Loucy (cell line): Measurements from ENCODE around the gene DOCK6.
A peak's percentile ranks its signal among the peaks of the same experiment; 100 is the strongest.

Experiments used
- H2AFZ ChIP-seq: fragments of 200-600 bp; sonication (generic); 2 replicates; pipeline ENCODE4 v1.6.0; 2016; ENCODE audit warnings: antibody characterized with exemption, mild to moderate bottlenecking, low read length, moderate library complexity
- H3F3A ChIP-seq: fragments of 200-600 bp; 2 replicates; pipeline ENCODE4 v1.6.0; 2016; ENCODE audit warnings: antibody characterized with exemption, low read depth, mild to moderate bottlenecking
- H3K27me3 ChIP-seq: fragments of 200-600 bp; sonication (generic); 2 replicates; pipeline ENCODE4 v1.6.1; 2014; ENCODE audit warnings: low read length, mild to moderate bottlenecking; ENCODE audit not compliant: insufficient read depth, poor library complexity, severe bottlenecking
- H3K36me3 ChIP-seq: fragments of 200-600 bp; sonication (generic); 2 replicates; pipeline ENCODE4 v1.6.1; 2016; ENCODE audit warnings: low read length; ENCODE audit not compliant: insufficient read depth
- H3K4me1 ChIP-seq: fragments of 200-600 bp; sonication (generic); 2 replicates; pipeline ENCODE4 v1.5.1; 2014; ENCODE audit warnings: low read length, mild to moderate bottlenecking; ENCODE audit not compliant: insufficient read depth, poor library complexity, severe bottlenecking
- H3K4me2 ChIP-seq: fragments of 200-600 bp; sonication (generic); 2 replicates; pipeline ENCODE4 v1.6.0; 2014; ENCODE audit warnings: antibody characterized with exemption, low read length, low read depth, mild to moderate bottlenecking; ENCODE audit not compliant: poor library complexity, severe bottlenecking
- H3K4me3 ChIP-seq: fragments of 200-600 bp; sonication (generic); 2 replicates; pipeline ENCODE4 v1.5.1; 2014; ENCODE audit warnings: low read length, mild to moderate bottlenecking, mixed read lengths; ENCODE audit not compliant: poor library complexity, severe bottlenecking
- H3K79me2 ChIP-seq: fragments of 200-600 bp; sonication (generic); 2 replicates; pipeline ENCODE4 v1.6.1; 2014; ENCODE audit warnings: low read length; ENCODE audit not compliant: insufficient read depth
- H3K9ac ChIP-seq: fragments of 200-600 bp; sonication (generic); 2 replicates; pipeline ENCODE4 v1.6.0; 2014; ENCODE audit warnings: mild to moderate bottlenecking, low read depth, low read length, moderate library complexity; ENCODE audit not compliant: poor library complexity, severe bottlenecking
- H3K9me2 ChIP-seq: fragments of 200-600 bp; sonication (generic); replicated peaks from 2 replicates; pipeline ENCODE4 v1.6.1; 2016; ENCODE audit warnings: low read depth, low read length, mixed read lengths
- H3K9me3 ChIP-seq: fragments of 200-600 bp; sonication (generic); 2 replicates; pipeline ENCODE4 v1.6.1; 2014; ENCODE audit warnings: mild to moderate bottlenecking, antibody characterized with exemption, low read length, low read depth; ENCODE audit not compliant: insufficient read depth
- H4K20me1 ChIP-seq: fragments of 200-600 bp; sonication (generic); 2 replicates; pipeline ENCODE4 v1.6.0; 2014; ENCODE audit warnings: antibody characterized with exemption, low read length, mild to moderate bottlenecking; ENCODE audit not compliant: insufficient read depth, poor library complexity, severe bottlenecking
- CTCF ChIP-seq: fragments of 200-600 bp; sonication (generic); conservative IDR thresholded peaks from 2 replicates; pipeline ENCODE4 v1.5.1; 2014; ENCODE audit warnings: mild to moderate bottlenecking, antibody characterized with exemption, low read length
- EZH2phosphoT487 ChIP-seq: fragments of 200-600 bp; IDR thresholded peaks from 2 replicates; pipeline ENCODE4 v1.6.1; 2018; ENCODE audit warnings: antibody characterized with exemption, mild to moderate bottlenecking, moderate library complexity, borderline replicate concordance

The DOCK6 gene

GRCh38 chr19:11237321-11237720 is 25.0 kb downstream of the DOCK6 start:
- Histone ChIP-seq H3K9ac (no peak overlapping the region), H3K4me1 (no peaks in the 10 kb centered on the region), H3K9me2 (no peaks in the 10 kb centered on the region), H2AFZ (no peak overlapping the region), H3K4me3 (no peak overlapping the region), H3F3A (no peaks in the 10 kb centered on the region), H3K79me2 (no peaks in the 10 kb centered on the region), H3K9me3 (no peaks in the 10 kb centered on the region), H3K4me2 (no peak overlapping the region), H3K27me3 (no peaks in the 10 kb centered on the region), H3K36me3 (no peaks in the 10 kb centered on the region), H4K20me1 (no peaks in the 10 kb centered on the region)
- TF ChIP-seq CTCF, result no peak
- no peak for TF ChIP-seq EZH2phosphoT487

GRCh38 chr19:11236324-11237301 is 25.7 kb downstream of the DOCK6 start:
- TF ChIP-seq EZH2phosphoT487 (no peak), CTCF (no peak)
- no peaks in the 10 kb centered on the region for H3F3A ChIP-seq
- H3K9me2 ChIP-seq, result no peaks in the 10 kb centered on the region
- no peaks in the 10 kb centered on the region for H3K9me3 ChIP-seq
- no peaks in the 10 kb centered on the region for H3K36me3 ChIP-seq
- no peaks in the 10 kb centered on the region for H3K79me2 ChIP-seq
- no peaks in the 10 kb centered on the region for H3K4me1 ChIP-seq
- H3K27me3 ChIP-seq, result no peaks in the 10 kb centered on the region
- H4K20me1 ChIP-seq, result no peaks in the 10 kb centered on the region
- no peak overlapping the region for H3K4me3 ChIP-seq
- no peak overlapping the region for H3K9ac ChIP-seq
- no peak overlapping the region for H2AFZ ChIP-seq
- H3K4me2 ChIP-seq, result no peak overlapping the region

- no peaks in the 10 kb centered on the region for H3F3A ChIP-seq
- H3K4me3 ChIP-seq, result no peak overlapping the region
- no peaks in the 10 kb centered on the region for H3K9me2 ChIP-seq
- no peaks in the 10 kb centered on the region for H3K79me2 ChIP-seq
- TF ChIP-seq EZH2phosphoT487 (no peak), CTCF (0 out of 2 replicates have a peak, but pooled peaks have one; percentile 17)
- H3K4me1 ChIP-seq, result no peaks in the 10 kb centered on the region
- H4K20me1 ChIP-seq, result no peaks in the 10 kb centered on the region
- no peaks in the 10 kb centered on the region for H3K36me3 ChIP-seq
- no peak overlapping the region for H3K9ac ChIP-seq
- H3K27me3 ChIP-seq, result no peaks in the 10 kb centered on the region
- no peak overlapping the region for H3K4me2 ChIP-seq
- no peak overlapping the region for H2AFZ ChIP-seq
- no peaks in the 10 kb centered on the region for H3K9me3 ChIP-seq
Observed at GRCh38 chr19:11234486-11235075, 27.7 kb downstream of the DOCK6 start.
